Adrenal gland (tissue), 5 donors: ENCODE results near the gene DLGAP4.

ENCODE experiments used
- POLR2A ChIP-seq, 2 donors: fragments of 450-650 bp; IDR thresholded peaks; one replicate each; pipeline ENCODE4 v1.6.1; 2017; ENCODE audit warnings: antibody characterized with exemption in 2 of 2, mild to moderate bottlenecking in 2 of 2, moderate library complexity in 1 of 2
- TF ChIP-seq, protein P1 (sequence below), 6 experiments: fragments of 450-650 bp in 4 of 6; fragments of 200-600 bp in 2 of 6; sonication (generic) in 1 of 6; IDR thresholded peaks; 1 replicate in 5 of 6; 2 replicates in 1 of 6; pipeline versions ENCODE4 v1.5.1 to v1.8.0; 2016 to 2021; ENCODE audit warnings: antibody characterized with exemption in 6 of 6, mild to moderate bottlenecking in 2 of 6, moderate library complexity in 1 of 6
- donor health status: DM: no; HTN: no; CAD: no.

GRCh38 chr20:36341331-36342020, 35.3 kb downstream of the DLGAP4 start:
- TF ChIP-seq, protein P1, sequence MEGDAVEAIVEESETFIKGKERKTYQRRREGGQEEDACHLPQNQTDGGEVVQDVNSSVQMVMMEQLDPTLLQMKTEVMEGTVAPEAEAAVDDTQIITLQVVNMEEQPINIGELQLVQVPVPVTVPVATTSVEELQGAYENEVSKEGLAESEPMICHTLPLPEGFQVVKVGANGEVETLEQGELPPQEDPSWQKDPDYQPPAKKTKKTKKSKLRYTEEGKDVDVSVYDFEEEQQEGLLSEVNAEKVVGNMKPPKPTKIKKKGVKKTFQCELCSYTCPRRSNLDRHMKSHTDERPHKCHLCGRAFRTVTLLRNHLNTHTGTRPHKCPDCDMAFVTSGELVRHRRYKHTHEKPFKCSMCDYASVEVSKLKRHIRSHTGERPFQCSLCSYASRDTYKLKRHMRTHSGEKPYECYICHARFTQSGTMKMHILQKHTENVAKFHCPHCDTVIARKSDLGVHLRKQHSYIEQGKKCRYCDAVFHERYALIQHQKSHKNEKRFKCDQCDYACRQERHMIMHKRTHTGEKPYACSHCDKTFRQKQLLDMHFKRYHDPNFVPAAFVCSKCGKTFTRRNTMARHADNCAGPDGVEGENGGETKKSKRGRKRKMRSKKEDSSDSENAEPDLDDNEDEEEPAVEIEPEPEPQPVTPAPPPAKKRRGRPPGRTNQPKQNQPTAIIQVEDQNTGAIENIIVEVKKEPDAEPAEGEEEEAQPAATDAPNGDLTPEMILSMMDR (IDR thresholded peaks at IDR 0.05) = no peak
- TF ChIP-seq POLR2A (IDR thresholded peaks at IDR 0.05) = no peak
